ENCODE results near the gene FKBP3. TPM values are rescaled to one million over a fixed set of nuclear protein-coding genes. Genes with fewer than 3 reads are reported as not detected.

FKBP3 gene
- total and polyA plus RNA-seq, 2 of the 13 experiments (the other 11 are each of a cell fraction or from before 2014, with no cell fraction given), result 57.0 to 87.6 TPM

DNA sequence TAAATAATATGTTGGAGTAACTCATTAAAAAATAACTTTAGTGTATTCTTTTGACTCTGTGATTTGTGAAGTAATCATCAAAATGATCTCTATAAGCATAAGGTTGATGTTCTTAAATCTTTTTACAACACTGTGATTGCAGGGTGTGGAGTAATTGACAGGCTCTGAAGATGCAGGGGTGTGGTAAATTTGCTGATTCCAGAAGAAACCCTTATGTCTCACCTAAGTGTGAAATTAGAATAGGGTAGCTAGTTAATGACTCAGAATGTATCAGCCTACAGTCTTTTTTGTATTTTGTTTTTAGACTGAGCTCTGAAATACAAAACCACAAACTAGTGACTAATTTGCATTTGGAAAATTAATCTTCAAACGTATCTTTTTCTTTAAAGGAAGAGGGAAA lies 44.5 kb downstream of the FKBP3 start:
- Histone ChIP-seq H3K79me2 (ENCODE audit: insufficient read depth, low read length) (peaks cover 97% of the 10 kb centered on the region), H3K36me3 (replicated peaks in 1 of 2; ENCODE audit: control insufficient read depth in 1 of 2, insufficient read depth in 2 of 2, low read length in 2 of 2) (peaks cover 2 to 15% of the 10 kb centered on the region in 2 experiments; a peak in 3 of 5 replicates), H2AFZ (ENCODE audit: low read length) (no peak overlapping the region), H3K9me3 (ENCODE audit: low read length) (no peaks in the 10 kb centered on the region), H3K4me3 (replicated peaks in 1 of 3; ENCODE audit: insufficient read depth in 1 of 3, low read depth in 2 of 3, low read length in 3 of 3) (no peak overlapping the region), H3K9ac (ENCODE audit: insufficient read depth, low read depth, low read length) (no peak overlapping the region), H3K27ac (ENCODE audit: extremely low read length, insufficient read depth, low read length) (no peak overlapping the region), H3K4me2 (ENCODE audit: low read depth, low read length) (no peak overlapping the region), H3K27me3 (ENCODE audit: control insufficient read depth in 1 of 2, insufficient read depth in 2 of 2, low read length in 2 of 2) (no peaks in the 10 kb centered on the region), H4K20me1 (ENCODE audit: insufficient read depth, low read length) (peaks cover 54% of the 10 kb centered on the region), H3K4me1 (ENCODE audit: insufficient read depth, low read length) (peaks cover 60% of the 10 kb centered on the region)
- no TSS peak for BruUV-seq (replicated peaks)
- POLR2A ChIA-PET, result no interaction called here
- 92% methylated on average over 1 of the region's 1 CpG for WGBS (ENCODE audit: low lambda C conversion rate)
- DNase-seq (ENCODE audit: low spot score), result no peak
- ATAC-seq, result no peak
- TF ChIP-seq CEBPG (CRISPR knock-in tag; IDR thresholded peaks at IDR 0.05), result no peak
- no peak for TF ChIP-seq LCORL (IDR thresholded peaks at IDR 0.05)
- TF ChIP-seq LCORL (CRISPR knock-in tag; IDR thresholded peaks at IDR 0.05), result no peak
- TF ChIP-seq RFXANK (CRISPR knock-in tag; IDR thresholded peaks at IDR 0.05), result no peak
- no peak for TF ChIP-seq JDP2 (CRISPR knock-in tag; IDR thresholded peaks at IDR 0.05; ENCODE audit: borderline replicate concordance)
- no peak for TF ChIP-seq SIN3A (IDR thresholded peaks at IDR 0.05; ENCODE audit: borderline replicate concordance, low read depth, low read length)
- TF ChIP-seq MEIS2 (CRISPR knock-in tag; IDR thresholded peaks at IDR 0.05), result no peak
- no peak for TF ChIP-seq ZNF180 (CRISPR knock-in tag; IDR thresholded peaks at IDR 0.05; ENCODE audit: borderline replicate concordance, low read depth)
- TF ChIP-seq ZKSCAN8 (CRISPR knock-in tag; IDR thresholded peaks at IDR 0.05; ENCODE audit: borderline replicate concordance), result no peak
- no peak for TF ChIP-seq RAD51 (IDR thresholded peaks at IDR 0.05; ENCODE audit: borderline replicate concordance)
- TF ChIP-seq ZNF121 (CRISPR knock-in tag; IDR thresholded peaks at IDR 0.05), result no peak
- TF ChIP-seq ZNF775 (CRISPR knock-in tag; IDR thresholded peaks at IDR 0.05; ENCODE audit: borderline replicate concordance), result no peak
- TF ChIP-seq ZNF296 (CRISPR knock-in tag; conservative IDR thresholded peaks at IDR 0.05), result no peak
- TF ChIP-seq, protein P1, sequence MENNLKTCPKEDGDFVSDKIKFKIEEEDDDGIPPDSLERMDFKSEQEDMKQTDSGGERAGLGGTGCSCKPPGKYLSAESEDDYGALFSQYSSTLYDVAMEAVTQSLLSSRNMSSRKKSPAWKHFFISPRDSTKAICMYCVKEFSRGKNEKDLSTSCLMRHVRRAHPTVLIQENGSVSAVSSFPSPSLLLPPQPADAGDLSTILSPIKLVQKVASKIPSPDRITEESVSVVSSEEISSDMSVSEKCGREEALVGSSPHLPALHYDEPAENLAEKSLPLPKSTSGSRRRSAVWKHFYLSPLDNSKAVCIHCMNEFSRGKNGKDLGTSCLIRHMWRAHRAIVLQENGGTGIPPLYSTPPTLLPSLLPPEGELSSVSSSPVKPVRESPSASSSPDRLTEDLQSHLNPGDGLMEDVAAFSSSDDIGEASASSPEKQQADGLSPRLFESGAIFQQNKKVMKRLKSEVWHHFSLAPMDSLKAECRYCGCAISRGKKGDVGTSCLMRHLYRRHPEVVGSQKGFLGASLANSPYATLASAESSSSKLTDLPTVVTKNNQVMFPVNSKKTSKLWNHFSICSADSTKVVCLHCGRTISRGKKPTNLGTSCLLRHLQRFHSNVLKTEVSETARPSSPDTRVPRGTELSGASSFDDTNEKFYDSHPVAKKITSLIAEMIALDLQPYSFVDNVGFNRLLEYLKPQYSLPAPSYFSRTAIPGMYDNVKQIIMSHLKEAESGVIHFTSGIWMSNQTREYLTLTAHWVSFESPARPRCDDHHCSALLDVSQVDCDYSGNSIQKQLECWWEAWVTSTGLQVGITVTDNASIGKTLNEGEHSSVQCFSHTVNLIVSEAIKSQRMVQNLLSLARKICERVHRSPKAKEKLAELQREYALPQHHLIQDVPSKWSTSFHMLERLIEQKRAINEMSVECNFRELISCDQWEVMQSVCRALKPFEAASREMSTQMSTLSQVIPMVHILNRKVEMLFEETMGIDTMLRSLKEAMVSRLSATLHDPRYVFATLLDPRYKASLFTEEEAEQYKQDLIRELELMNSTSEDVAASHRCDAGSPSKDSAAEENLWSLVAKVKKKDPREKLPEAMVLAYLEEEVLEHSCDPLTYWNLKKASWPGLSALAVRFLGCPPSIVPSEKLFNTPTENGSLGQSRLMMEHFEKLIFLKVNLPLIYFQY (CRISPR knock-in tag; IDR thresholded peaks at IDR 0.05; ENCODE audit: borderline replicate concordance), result no peak
- no peak for TF ChIP-seq ZNF501 (CRISPR knock-in tag; IDR thresholded peaks at IDR 0.05)
- TF ChIP-seq ZKSCAN1 (IDR thresholded peaks at IDR 0.05; ENCODE audit: low read length), result no peak
- no peak for TF ChIP-seq ZNF256 (CRISPR knock-in tag; conservative IDR thresholded peaks at IDR 0.05)
- no peak for TF ChIP-seq PHF8 (CRISPR knock-in tag; IDR thresholded peaks at IDR 0.05)
- intact Hi-C loops (cut with micrococcal nuclease; ENCODE audit: unreplicated experiment) (no loop called here), in situ Hi-C loops (cut with HindIII; ENCODE audit: extremely low pct_ligation_motif_present, low pct_unique_long_range_greater_than_20kb) (no loop called here)
- no peak for FAIRE-seq
- CTCF ChIA-PET (ENCODE audit: low intra/inter-chr PET ratio, low total read pairs), result no interaction called here
